Neural cell (in vitro differentiated cells): ENCODE results near the gene SYMPK. TPM values are rescaled to one million over a fixed set of nuclear protein-coding genes. Genes with fewer than 3 reads are reported as not detected.

Experiments
- H2AFZ ChIP-seq: fragments of 200-600, 300-800 bp; sonication (generic), shearing (Covaris generic); 2 replicates; pipeline ENCODE4 v1.6.0; 2014; ENCODE audit warnings: low read depth, mild to moderate bottlenecking, antibody characterized with exemption, low read length, moderate library complexity
- H3F3A ChIP-seq: fragments of 200-600 bp; shearing (Covaris generic); 2 replicates; pipeline ENCODE4 v1.6.1; 2016; ENCODE audit warnings: mild to moderate bottlenecking, moderate library complexity, mixed read lengths, antibody characterized with exemption, low read length; ENCODE audit not compliant: insufficient read depth, poor library complexity, severe bottlenecking
- H3K27ac ChIP-seq: fragments of 200-600, 300-800 bp; sonication (generic), shearing (Covaris generic); 2 replicates; pipeline ENCODE4 v1.5.1; 2014; ENCODE audit warnings: mild to moderate bottlenecking, low read length, moderate library complexity
- H3K27me3 ChIP-seq: fragments of 300-800, 200-600 bp; sonication (generic), shearing (Covaris generic); 2 replicates; pipeline ENCODE4 v1.6.0; 2014; ENCODE audit warnings: mild to moderate bottlenecking, low read depth, low read length, moderate library complexity; ENCODE audit not compliant: insufficient read depth
- H3K36me3 ChIP-seq: fragments of 300-800, 200-600 bp; sonication (generic), shearing (Covaris generic); 2 replicates; pipeline ENCODE4 v1.5.1; 2014; ENCODE audit warnings: mild to moderate bottlenecking, antibody characterized with exemption, low read length, moderate library complexity; ENCODE audit not compliant: insufficient read depth
- H3K4me2 ChIP-seq: fragments of 300-800, 200-600 bp; sonication (generic), shearing (Covaris generic); 2 replicates; pipeline ENCODE4 v1.6.0; 2014; ENCODE audit warnings: mild to moderate bottlenecking, low read length
- H3K4me3 ChIP-seq: fragments of 300-800, 200-600 bp; sonication (generic), shearing (Covaris generic); 2 replicates; pipeline ENCODE4 v1.5.1; 2014; ENCODE audit warnings: mild to moderate bottlenecking, low read length, moderate library complexity
- H3K79me2 ChIP-seq: fragments of 200-600 bp; shearing (Covaris generic); replicated peaks from 2 replicates; pipeline ENCODE4 v1.6.0; 2014; ENCODE audit warnings: mild to moderate bottlenecking, low read length, moderate library complexity; ENCODE audit not compliant: insufficient read depth
- H3K9ac ChIP-seq: fragments of 300-800, 200-600 bp; sonication (generic), shearing (Covaris generic); 2 replicates; pipeline ENCODE4 v1.6.1; 2016; ENCODE audit warnings: mild to moderate bottlenecking, low read length, mixed read lengths
- H3K9me2 ChIP-seq: fragments of 200-600 bp; shearing (Covaris generic); 2 replicates; pipeline ENCODE4 v1.6.1; 2016; ENCODE audit warnings: mild to moderate bottlenecking, low read length, mixed read lengths; ENCODE audit not compliant: insufficient read depth
- H3K9me3 ChIP-seq: fragments of 200-600, 300-800 bp; sonication (generic), shearing (Covaris generic); 2 replicates; pipeline ENCODE4 v1.6.1; 2016; ENCODE audit warnings: mild to moderate bottlenecking, mixed run types, low read length, moderate library complexity, mixed read lengths
- H4K20me1 ChIP-seq: fragments of 200-600 bp; shearing (Covaris generic); 2 replicates; pipeline ENCODE4 v1.6.1; 2016; ENCODE audit warnings: mild to moderate bottlenecking, mixed run types; ENCODE audit not compliant: insufficient read depth
- EP300 ChIP-seq: fragments of 450-650 bp; conservative IDR thresholded peaks from 2 replicates; pipeline ENCODE4 v1.6.1; 2014; ENCODE audit warnings: antibody characterized with exemption, mild to moderate bottlenecking, moderate library complexity; ENCODE audit not compliant: poor library complexity, severe bottlenecking
- EZH2 ChIP-seq: fragments of 200-600, 300-800 bp; shearing (Covaris generic), sonication (generic); IDR thresholded peaks from 2 replicates; pipeline ENCODE4 v1.6.1; 2014; ENCODE audit warnings: antibody characterized with exemption, low read length, borderline replicate concordance, mild to moderate bottlenecking; ENCODE audit not compliant: insufficient read depth, poor library complexity, severe bottlenecking
- MXI1 ChIP-seq: fragments of 450-650 bp; conservative IDR thresholded peaks from 2 replicates; pipeline ENCODE4 v1.6.1; 2014; ENCODE audit warnings: antibody characterized with exemption, mild to moderate bottlenecking; ENCODE audit not compliant: poor library complexity, severe bottlenecking
- RAD21 ChIP-seq: fragments of 450-650 bp; conservative IDR thresholded peaks from 2 replicates; pipeline ENCODE4 v1.6.1; 2014; ENCODE audit warnings: antibody characterized with exemption, mild to moderate bottlenecking, moderate library complexity
- SMC3 ChIP-seq: fragments of 450-650 bp; conservative IDR thresholded peaks from 2 replicates; pipeline ENCODE4 v1.6.1; 2014; ENCODE audit warnings: antibody characterized with exemption, mild to moderate bottlenecking, moderate library complexity; ENCODE audit not compliant: poor library complexity
- TAF1 ChIP-seq: IDR thresholded peaks from 2 replicates; pipeline ENCODE4 v1.6.1; 2012; ENCODE audit warnings: low read depth
- polyA plus RNA-seq: library from polyadenylated mRNA; depleted of rRNA; stranded (reverse); fragments of >200 nt; gene quantifications from 2 replicates; pipeline ENCODE4 v1.2.3, GENCODE V29; 2014
- TF ChIP-seq, protein P1 (sequence below): IDR thresholded peaks from 2 replicates; pipeline ENCODE4 v1.6.1; 2012; ENCODE audit warnings: borderline replicate concordance
- TF ChIP-seq, protein P2 (sequence below): fragments of 450-650 bp; IDR thresholded peaks from 2 replicates; pipeline ENCODE4 v1.5.1; 2014; ENCODE audit warnings: antibody characterized with exemption, mild to moderate bottlenecking, moderate library complexity; ENCODE audit not compliant: poor library complexity, severe bottlenecking

SYMPK gene
- polyA plus RNA-seq, 1 donor from 2014 or later, result 22.2 TPM

- Histone ChIP-seq H2AFZ (no peak overlapping the region), H3K36me3 (no peaks in the 10 kb centered on the region), H3K27me3 (peaks cover 24% of the 10 kb centered on the region), H3K79me2 (peaks cover 7% of the 10 kb centered on the region), H3K4me3 (no peak overlapping the region), H3K9me2 (no peaks in the 10 kb centered on the region), H4K20me1 (no peaks in the 10 kb centered on the region), H3F3A (no peaks in the 10 kb centered on the region), H3K9me3 (no peaks in the 10 kb centered on the region), H3K27ac (no peak overlapping the region), H3K4me2 (no peak overlapping the region), H3K9ac (no peak overlapping the region)
- TF ChIP-seq, protein P1, sequence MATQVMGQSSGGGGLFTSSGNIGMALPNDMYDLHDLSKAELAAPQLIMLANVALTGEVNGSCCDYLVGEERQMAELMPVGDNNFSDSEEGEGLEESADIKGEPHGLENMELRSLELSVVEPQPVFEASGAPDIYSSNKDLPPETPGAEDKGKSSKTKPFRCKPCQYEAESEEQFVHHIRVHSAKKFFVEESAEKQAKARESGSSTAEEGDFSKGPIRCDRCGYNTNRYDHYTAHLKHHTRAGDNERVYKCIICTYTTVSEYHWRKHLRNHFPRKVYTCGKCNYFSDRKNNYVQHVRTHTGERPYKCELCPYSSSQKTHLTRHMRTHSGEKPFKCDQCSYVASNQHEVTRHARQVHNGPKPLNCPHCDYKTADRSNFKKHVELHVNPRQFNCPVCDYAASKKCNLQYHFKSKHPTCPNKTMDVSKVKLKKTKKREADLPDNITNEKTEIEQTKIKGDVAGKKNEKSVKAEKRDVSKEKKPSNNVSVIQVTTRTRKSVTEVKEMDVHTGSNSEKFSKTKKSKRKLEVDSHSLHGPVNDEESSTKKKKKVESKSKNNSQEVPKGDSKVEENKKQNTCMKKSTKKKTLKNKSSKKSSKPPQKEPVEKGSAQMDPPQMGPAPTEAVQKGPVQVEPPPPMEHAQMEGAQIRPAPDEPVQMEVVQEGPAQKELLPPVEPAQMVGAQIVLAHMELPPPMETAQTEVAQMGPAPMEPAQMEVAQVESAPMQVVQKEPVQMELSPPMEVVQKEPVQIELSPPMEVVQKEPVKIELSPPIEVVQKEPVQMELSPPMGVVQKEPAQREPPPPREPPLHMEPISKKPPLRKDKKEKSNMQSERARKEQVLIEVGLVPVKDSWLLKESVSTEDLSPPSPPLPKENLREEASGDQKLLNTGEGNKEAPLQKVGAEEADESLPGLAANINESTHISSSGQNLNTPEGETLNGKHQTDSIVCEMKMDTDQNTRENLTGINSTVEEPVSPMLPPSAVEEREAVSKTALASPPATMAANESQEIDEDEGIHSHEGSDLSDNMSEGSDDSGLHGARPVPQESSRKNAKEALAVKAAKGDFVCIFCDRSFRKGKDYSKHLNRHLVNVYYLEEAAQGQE, result no peak
- no peak for TF ChIP-seq TAF1
- TF ChIP-seq SMC3, result no peak
- no peak for TF ChIP-seq MXI1
- TF ChIP-seq EZH2, result no peak
- TF ChIP-seq RAD21, result no peak
- TF ChIP-seq EP300, result no peak
Measured at GRCh38 chr19:45860359-45861259, 2.3 kb downstream of the SYMPK start.

DNA sequence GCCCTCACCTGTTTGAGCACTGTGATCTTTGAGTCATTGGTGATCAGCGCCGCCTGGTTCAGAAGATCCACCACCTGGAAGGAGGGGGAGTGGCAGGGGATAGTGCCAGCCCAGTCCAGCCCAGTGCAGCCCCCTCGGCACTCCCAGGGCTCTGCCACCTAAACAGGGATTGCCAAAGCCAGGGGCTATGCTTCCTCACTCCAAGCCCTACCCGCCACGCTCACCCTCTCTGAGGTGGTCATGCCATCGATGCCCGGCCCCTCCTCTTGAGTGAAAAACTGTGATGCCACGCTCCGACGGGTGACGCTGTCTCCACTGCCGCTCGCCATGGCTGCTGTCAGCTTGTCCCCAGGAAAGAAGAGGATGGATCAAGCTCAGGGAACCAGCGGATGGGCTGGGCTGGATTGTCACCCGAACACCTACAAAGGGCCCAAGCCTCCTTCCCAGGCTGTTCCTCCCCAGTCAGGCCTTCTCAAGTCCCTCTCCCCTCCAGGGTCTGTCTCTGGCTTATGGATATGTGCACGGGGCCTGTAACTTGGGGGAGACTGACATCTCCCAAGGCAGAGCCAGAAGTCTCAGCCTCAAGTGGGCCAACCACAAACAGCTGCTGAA, 8.7 kb downstream of the SYMPK start:
- H3K36me3 ChIP-seq, result peaks cover 6% of the 10 kb centered on the region
- no peaks in the 10 kb centered on the region for H3K9me2 ChIP-seq
- no peaks in the 10 kb centered on the region for H3K27me3 ChIP-seq
- H3K4me3 ChIP-seq, result no peak overlapping the region
- H3K9ac ChIP-seq, result no peak overlapping the region
- H4K20me1 ChIP-seq, result no peaks in the 10 kb centered on the region
- H3K27ac ChIP-seq, result no peak overlapping the region
- H3K79me2 ChIP-seq, result no peaks in the 10 kb centered on the region
- no peaks in the 10 kb centered on the region for H3F3A ChIP-seq
- H3K9me3 ChIP-seq, result no peaks in the 10 kb centered on the region
- TF ChIP-seq, protein P2, sequence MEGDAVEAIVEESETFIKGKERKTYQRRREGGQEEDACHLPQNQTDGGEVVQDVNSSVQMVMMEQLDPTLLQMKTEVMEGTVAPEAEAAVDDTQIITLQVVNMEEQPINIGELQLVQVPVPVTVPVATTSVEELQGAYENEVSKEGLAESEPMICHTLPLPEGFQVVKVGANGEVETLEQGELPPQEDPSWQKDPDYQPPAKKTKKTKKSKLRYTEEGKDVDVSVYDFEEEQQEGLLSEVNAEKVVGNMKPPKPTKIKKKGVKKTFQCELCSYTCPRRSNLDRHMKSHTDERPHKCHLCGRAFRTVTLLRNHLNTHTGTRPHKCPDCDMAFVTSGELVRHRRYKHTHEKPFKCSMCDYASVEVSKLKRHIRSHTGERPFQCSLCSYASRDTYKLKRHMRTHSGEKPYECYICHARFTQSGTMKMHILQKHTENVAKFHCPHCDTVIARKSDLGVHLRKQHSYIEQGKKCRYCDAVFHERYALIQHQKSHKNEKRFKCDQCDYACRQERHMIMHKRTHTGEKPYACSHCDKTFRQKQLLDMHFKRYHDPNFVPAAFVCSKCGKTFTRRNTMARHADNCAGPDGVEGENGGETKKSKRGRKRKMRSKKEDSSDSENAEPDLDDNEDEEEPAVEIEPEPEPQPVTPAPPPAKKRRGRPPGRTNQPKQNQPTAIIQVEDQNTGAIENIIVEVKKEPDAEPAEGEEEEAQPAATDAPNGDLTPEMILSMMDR, result no peak
- TF ChIP-seq, protein P1, result no peak
- no peak overlapping the region for H3K4me2 ChIP-seq
- H2AFZ ChIP-seq, result no peak overlapping the region
